Measurements from ENCODE around the gene SERP2.

The SERP2 gene

GRCh38 chr13:44362394-44363040 is 11.1 kb upstream of the SERP2 start:
- no peak for DNase-seq

- no peak for DNase-seq
These were observed 9.8 kb upstream of the SERP2 start for GRCh38 chr13:44363631-44364344.

- DNase-seq, result no peak
These were observed 9.2 kb upstream of the SERP2 start for GRCh38 chr13:44364345-44365000.

- no peak for DNase-seq
These were observed 8.6 kb upstream of the SERP2 start for GRCh38 chr13:44365008-44365407.

GRCh38 chr13:44365899-44366298 is 7.7 kb upstream of the SERP2 start:
- DNase-seq, result no peak

GRCh38 chr13:44368062-44368591 is 5.5 kb upstream of the SERP2 start:
- DNase-seq, result no peak

GRCh38 chr13:44368599-44369368 is 4.8 kb upstream of the SERP2 start:
- no peak for DNase-seq

- DNase-seq, result no peak
These were observed 2.2 kb upstream of the SERP2 start for GRCh38 chr13:44371421-44371820.

- no peak for DNase-seq
These were observed 400 bp upstream of the SERP2 start for GRCh38 chr13:44373247-44373600.

- no peak for DNase-seq
These were observed 706 bp downstream of the SERP2 start for GRCh38 chr13:44374348-44374712.

GRCh38 chr13:44378277-44378676 is 4.7 kb downstream of the SERP2 start:
- no peak for DNase-seq

- DNase-seq, result no peak
These were observed 6.3 kb downstream of the SERP2 start for GRCh38 chr13:44379885-44380284.

- no peak for DNase-seq
These were observed 7.0 kb downstream of the SERP2 start for GRCh38 chr13:44380404-44381165.

GRCh38 chr13:44382635-44383145 is 9.1 kb downstream of the SERP2 start:
- DNase-seq, result no peak

GRCh38 chr13:44383945-44384344 is 10.3 kb downstream of the SERP2 start:
- DNase-seq, result no peak

GRCh38 chr13:44384778-44385177 is 11.2 kb downstream of the SERP2 start:
- no peak for DNase-seq

GRCh38 chr13:44385401-44385800 is 11.8 kb downstream of the SERP2 start:
- DNase-seq, result no peak

- no peak for DNase-seq
These were observed 12.2 kb downstream of the SERP2 start for GRCh38 chr13:44385847-44386246.

GRCh38 chr13:44386913-44387556 is 13.4 kb downstream of the SERP2 start:
- DNase-seq, result no peak

GRCh38 chr13:44388427-44389059 is 14.9 kb downstream of the SERP2 start:
- no peak for DNase-seq

GRCh38 chr13:44389060-44389666 is 15.5 kb downstream of the SERP2 start:
- DNase-seq, result no peak

Measured in left hindlimb (tissue), 1 donor.